Natural killer cell (primary cell): ENCODE results near the gene INPP4A. TPM values are rescaled to one million over a fixed set of nuclear protein-coding genes. Genes with fewer than 3 reads are reported as not detected.

Source experiments
- ATAC-seq, 3 donors: fragments of 150-1000 bp in 2 of 3; fragments of 200-7000 bp in 1 of 3; cut with Tn5 transposase; 1 replicate in 1 of 3; 2 replicates in 2 of 3; pipeline ENCODE4 v1.10.0; 2021; ENCODE audit warnings: mild to moderate bottlenecking in 2 of 3, moderate library complexity in 2 of 3
- DNase-seq, 2 donors: peaks; one replicate each; pipeline versions ENCODE4 v3.0.0 to v3.0.0-alpha.2; 2013 to 2021; ENCODE audit warnings: mixed read lengths in 1 of 2
- H3K27ac ChIP-seq: one replicate; pipeline ENCODE4 v1.5.1; 2013; ENCODE audit warnings: mild to moderate bottlenecking, low read length
- H3K27me3 ChIP-seq: one replicate; pipeline ENCODE4 v1.6.1; 2013; ENCODE audit warnings: low read length; ENCODE audit not compliant: control insufficient read depth, insufficient read depth
- H3K36me3 ChIP-seq: one replicate; pipeline ENCODE4 v1.6.1; 2013; ENCODE audit warnings: low read length; ENCODE audit not compliant: control insufficient read depth, insufficient read depth
- H3K4me1 ChIP-seq: one replicate; pipeline ENCODE4 v1.6.1; 2013; ENCODE audit warnings: low read length; ENCODE audit not compliant: control insufficient read depth, insufficient read depth
- H3K4me3 ChIP-seq: one replicate; pipeline ENCODE4 v1.5.1; 2013; ENCODE audit warnings: low read length
- H3K9me3 ChIP-seq: one replicate; pipeline ENCODE4 v1.6.1; 2013; ENCODE audit warnings: low read length; ENCODE audit not compliant: control insufficient read depth, insufficient read depth
- H3K27ac Mint-ChIP-seq, 2 donors: one replicate each; pipeline ENCODE4 v1.8.0; 2022; ENCODE audit warnings: mild to moderate bottlenecking in 2 of 2, mixed read lengths in 2 of 2, moderate library complexity in 1 of 2
- H3K27me3 Mint-ChIP-seq, 2 donors: one replicate each; pipeline ENCODE4 v1.8.0; 2022; ENCODE audit warnings: low read depth in 2 of 2, mixed read lengths in 2 of 2
- H3K36me3 Mint-ChIP-seq: one replicate; pipeline ENCODE4 v1.8.0; 2022; ENCODE audit warnings: mixed read lengths
- H3K4me1 Mint-ChIP-seq, 2 donors: one replicate each; pipeline ENCODE4 v1.8.0; 2022; ENCODE audit warnings: mixed read lengths in 2 of 2
- H3K4me3 Mint-ChIP-seq: one replicate; pipeline ENCODE4 v1.8.0; 2022; ENCODE audit warnings: mild to moderate bottlenecking, moderate library complexity, mixed read lengths
- H3K9me3 Mint-ChIP-seq, 2 donors: one replicate each; pipeline ENCODE4 v1.8.0; 2022; ENCODE audit warnings: mixed read lengths in 2 of 2
- CTCF ChIP-seq: fragments of 200-600 bp; IDR thresholded peaks from one replicate; pipeline ENCODE4 v1.8.0; 2022; ENCODE audit warnings: antibody characterized with exemption
- WGBS: methylation state at CpG from one replicate; pipeline ENCODE4 v1.1.7; 2013; ENCODE audit warnings: missing lambda C conversion rate; ENCODE audit not compliant: insufficient coverage; 5-methylcytosine and 5-hydroxymethylcytosine counted together
- intact Hi-C: fragments of 100-400 bp; cut with micrococcal nuclease; formaldehyde crosslinking; loops from one replicate; pipeline ENCODE4 v1.14.2; 2022
- total RNA-seq, 4 donors: library from RNA; stranded (reverse); fragments of 120-200 nt in 1 of 4; gene quantifications; one replicate each; pipeline versions ENCODE4 v1.2.3 to v1.2.4, GENCODE V29; 2013 to 2022

INPP4A gene
- total RNA-seq, 3 donors from 2014 or later (not counting 1 experiment from before 2014, with no cell fraction given): 192 to 243 (median 225) TPM

GRCh38 chr2:98580656-98581284 lies 136.1 kb downstream of the INPP4A start:
- intact Hi-C loops: no loop called here
- Mint-ChIP-seq H3K36me3 (peaks cover 16% of the 10 kb centered on the region), H3K4me1 (peaks cover 0 to under 1% of the 10 kb centered on the region in 2 donors), H3K27ac (peak overlapping the region; percentile 1 to 41), H3K4me3 (no peak overlapping the region), H3K27me3 (no peaks in the 10 kb centered on the region), H3K9me3 (no peaks in the 10 kb centered on the region)
- WGBS: 86% methylated on average over 10 of the region's 10 CpGs
- no peak overlapping the region for H3K27ac ChIP-seq
- no peaks in the 10 kb centered on the region for H3K9me3 ChIP-seq
- ATAC-seq (peak in 1 of 3 donors; percentile 25), DNase-seq (peak in 1 of 2 donors; percentile 14)
- no peak for TF ChIP-seq CTCF
- no peaks in the 10 kb centered on the region for H3K27me3 ChIP-seq
- no peak overlapping the region for H3K4me3 ChIP-seq
- H3K4me1 ChIP-seq: no peaks in the 10 kb centered on the region
- H3K36me3 ChIP-seq: peaks cover 92% of the 10 kb centered on the region

GRCh38 chr2:98582523-98582922 lies 137.9 kb downstream of the INPP4A start:
- no peaks in the 10 kb centered on the region for H3K4me1 ChIP-seq
- no peak for TF ChIP-seq CTCF
- WGBS: 97% methylated on average over 9 of the region's 9 CpGs
- H3K4me1 Mint-ChIP-seq: no peaks in the 10 kb centered on the region
- peaks cover 21% of the 10 kb centered on the region for H3K36me3 Mint-ChIP-seq
- ATAC-seq (no peak), DNase-seq (no peak)
- no peaks in the 10 kb centered on the region for H3K9me3 ChIP-seq
- intact Hi-C loops: no loop called here
- H3K27me3 ChIP-seq: no peaks in the 10 kb centered on the region
- H3K9me3 Mint-ChIP-seq: no peaks in the 10 kb centered on the region
- no peak overlapping the region for H3K4me3 ChIP-seq
- H3K27me3 Mint-ChIP-seq: no peaks in the 10 kb centered on the region
- no peak overlapping the region for H3K27ac Mint-ChIP-seq
- peaks cover 92% of the 10 kb centered on the region for H3K36me3 ChIP-seq
- no peak overlapping the region for H3K27ac ChIP-seq
- H3K4me3 Mint-ChIP-seq: no peak overlapping the region

- Mint-ChIP-seq H3K27ac (no peak overlapping the region), H3K4me3 (no peak overlapping the region), H3K36me3 (peaks cover 22% of the 10 kb centered on the region), H3K9me3 (no peaks in the 10 kb centered on the region), H3K27me3 (no peaks in the 10 kb centered on the region), H3K4me1 (no peaks in the 10 kb centered on the region)
- Histone ChIP-seq H3K36me3 (peaks cover 91% of the 10 kb centered on the region), H3K27ac (no peak overlapping the region), H3K27me3 (no peaks in the 10 kb centered on the region), H3K4me3 (no peak overlapping the region), H3K4me1 (no peaks in the 10 kb centered on the region), H3K9me3 (no peaks in the 10 kb centered on the region)
- TF ChIP-seq CTCF: no peak
- no peak for DNase-seq
- WGBS: 97% methylated on average over 6 of the region's 7 CpGs
- intact Hi-C loops: no loop called here
- ATAC-seq: no peak
These were observed 138.6 kb downstream of the INPP4A start for GRCh38 chr2:98583276-98583675.
